MCF 10A (cell line): ENCODE data around the gene FBXL12. TPM values are rescaled to one million over a fixed set of nuclear protein-coding genes. Genes with fewer than 3 reads are reported as not detected.

Experiments used
- BruUV-seq: library from RNA; stranded (reverse); fragments of 400-500 nt; replicated peaks from 2 replicates; lab custom pipeline; 2021; lab: Mats Ljungman, UMichigan
- CTCF ChIA-PET: fragments of 300-600 bp; sonication (Branson Sonifier 250); formaldehyde crosslinking; extraction: SDS; loops from one replicate; lab custom pipeline; 2021; ENCODE audit warnings: antibody characterized with exemption, inconsistent platforms; lab: Yijun Ruan, JAX
- POLR2A ChIA-PET: fragments of 300-600, 350-650 bp; sonication (Branson Sonifier 250); formaldehyde crosslinking; extraction: SDS; loops from one replicate; lab custom pipeline; 2020; ENCODE audit warnings: antibody characterized with exemption, inconsistent platforms; lab: Yijun Ruan, JAX
- DNase-seq: peaks from one replicate; pipeline ENCODE4 v3.0.0-alpha.2; 2018; ENCODE audit not compliant: unreplicated experiment
- H3K27ac Mint-ChIP-seq: one replicate; pipeline ENCODE4 v1.8.0; 2022; ENCODE audit warnings: mild to moderate bottlenecking, low read depth, mixed read lengths; ENCODE audit not compliant: unreplicated experiment
- H3K27me3 Mint-ChIP-seq: one replicate; pipeline ENCODE4 v1.8.0; 2022; ENCODE audit warnings: mixed read lengths; ENCODE audit not compliant: insufficient read depth, unreplicated experiment
- H3K36me3 Mint-ChIP-seq: one replicate; pipeline ENCODE4 v1.8.0; 2022; ENCODE audit warnings: mild to moderate bottlenecking, moderate library complexity, mixed read lengths; ENCODE audit not compliant: insufficient read depth, unreplicated experiment
- H3K4me1 Mint-ChIP-seq: one replicate; pipeline ENCODE4 v1.8.0; 2022; ENCODE audit warnings: mixed read lengths; ENCODE audit not compliant: insufficient read depth, unreplicated experiment
- H3K4me3 Mint-ChIP-seq: one replicate; pipeline ENCODE4 v1.8.0; 2022; ENCODE audit warnings: mild to moderate bottlenecking, moderate library complexity, mixed read lengths; ENCODE audit not compliant: unreplicated experiment
- H3K9me3 Mint-ChIP-seq: one replicate; pipeline ENCODE4 v1.8.0; 2022; ENCODE audit warnings: mixed read lengths; ENCODE audit not compliant: unreplicated experiment
- intact Hi-C: fragments of 100-400 bp; cut with micrococcal nuclease; formaldehyde crosslinking; loops from 2 replicates; pipeline ENCODE4 v1.14.1; 2022
- total RNA-seq: library from RNA; stranded (reverse); gene quantifications from 2 replicates; pipeline ENCODE4 v1.2.3, GENCODE V29; 2022
- TF ChIP-seq, protein P1 (sequence below): fragments of 200-600 bp; IDR thresholded peaks from one replicate; pipeline ENCODE4 v1.8.0; 2022; ENCODE audit warnings: antibody characterized with exemption, mild to moderate bottlenecking; ENCODE audit not compliant: unreplicated experiment

Gene FBXL12
- total RNA-seq, 1 experiment from 2014 or later: 27.4 TPM

DNA sequence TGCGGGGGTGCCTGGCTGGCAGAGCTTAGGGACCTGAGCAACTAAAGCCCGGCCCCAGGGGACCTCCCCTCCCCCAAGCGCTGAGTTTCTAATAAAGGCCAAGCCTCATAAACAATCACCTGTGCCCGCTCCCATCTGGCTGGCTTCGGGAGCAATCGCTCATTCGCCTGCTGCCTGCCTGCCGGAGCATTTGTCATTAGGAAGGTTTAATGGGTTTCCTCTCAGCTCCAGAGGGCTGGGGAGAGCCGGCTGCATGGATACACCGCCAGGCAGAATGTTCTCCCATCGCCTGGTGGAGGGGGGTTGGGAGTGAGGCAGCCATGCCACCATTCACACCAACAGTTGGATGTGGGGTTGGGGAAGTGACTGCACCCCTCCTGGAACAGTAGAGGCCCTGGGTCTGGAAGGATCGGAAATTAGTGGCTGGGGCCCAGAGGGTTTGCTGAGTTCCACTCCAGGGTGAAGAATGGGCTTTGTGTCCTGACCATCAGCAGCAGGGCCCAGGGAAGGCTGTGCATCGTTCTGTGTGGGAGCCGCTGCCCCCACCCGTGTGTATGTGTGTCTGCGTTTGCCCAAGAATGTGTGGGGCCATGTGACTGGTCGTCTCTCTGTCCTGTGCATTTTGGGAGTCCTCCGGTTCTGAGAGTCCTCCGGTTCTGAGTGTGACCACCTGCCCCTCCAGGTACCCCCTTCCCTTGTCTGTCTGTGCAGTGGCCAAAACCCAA, 31.5 kb upstream of the FBXL12 start:
- no peaks in the 10 kb centered on the region for H3K9me3 Mint-ChIP-seq
- no peak for DNase-seq
- no TSS peak for BruUV-seq
- H3K4me3 Mint-ChIP-seq: no peak overlapping the region
- peaks cover 9% of the 10 kb centered on the region for H3K36me3 Mint-ChIP-seq
- H3K4me1 Mint-ChIP-seq: peaks cover 14% of the 10 kb centered on the region
- intact Hi-C loops: no loop called here
- ChIA-PET POLR2A (no interaction called here), CTCF (no interaction called here)
- no peaks in the 10 kb centered on the region for H3K27me3 Mint-ChIP-seq
- H3K27ac Mint-ChIP-seq: no peak overlapping the region
- TF ChIP-seq, protein P1, sequence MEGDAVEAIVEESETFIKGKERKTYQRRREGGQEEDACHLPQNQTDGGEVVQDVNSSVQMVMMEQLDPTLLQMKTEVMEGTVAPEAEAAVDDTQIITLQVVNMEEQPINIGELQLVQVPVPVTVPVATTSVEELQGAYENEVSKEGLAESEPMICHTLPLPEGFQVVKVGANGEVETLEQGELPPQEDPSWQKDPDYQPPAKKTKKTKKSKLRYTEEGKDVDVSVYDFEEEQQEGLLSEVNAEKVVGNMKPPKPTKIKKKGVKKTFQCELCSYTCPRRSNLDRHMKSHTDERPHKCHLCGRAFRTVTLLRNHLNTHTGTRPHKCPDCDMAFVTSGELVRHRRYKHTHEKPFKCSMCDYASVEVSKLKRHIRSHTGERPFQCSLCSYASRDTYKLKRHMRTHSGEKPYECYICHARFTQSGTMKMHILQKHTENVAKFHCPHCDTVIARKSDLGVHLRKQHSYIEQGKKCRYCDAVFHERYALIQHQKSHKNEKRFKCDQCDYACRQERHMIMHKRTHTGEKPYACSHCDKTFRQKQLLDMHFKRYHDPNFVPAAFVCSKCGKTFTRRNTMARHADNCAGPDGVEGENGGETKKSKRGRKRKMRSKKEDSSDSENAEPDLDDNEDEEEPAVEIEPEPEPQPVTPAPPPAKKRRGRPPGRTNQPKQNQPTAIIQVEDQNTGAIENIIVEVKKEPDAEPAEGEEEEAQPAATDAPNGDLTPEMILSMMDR: no peak

DNA sequence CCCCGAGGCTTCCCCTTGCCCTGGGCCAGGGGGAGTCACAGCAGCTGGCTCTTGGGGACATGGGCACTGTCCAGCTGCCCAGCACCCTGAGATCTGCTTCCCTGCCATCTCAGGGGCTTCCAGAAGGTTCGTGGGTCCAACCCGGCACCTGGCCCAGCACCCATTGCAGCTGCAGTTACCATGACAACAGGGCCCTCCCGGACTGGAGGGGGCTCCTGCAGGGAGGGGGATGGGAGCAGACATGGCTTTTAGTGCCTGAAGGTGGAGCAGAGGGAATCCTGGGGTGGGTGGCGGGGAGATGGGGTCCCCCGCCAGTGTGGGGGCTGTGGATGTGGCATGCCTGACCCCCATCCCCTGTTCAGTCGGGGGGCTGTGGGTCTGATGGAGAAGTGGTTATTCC, 30.9 kb upstream of the FBXL12 start:
- ChIA-PET POLR2A (no interaction called here), CTCF (interaction anchor here (0.6 kb wide), 2 partner anchors 11 to 56 kb away, joined by 3 read pairs; no protein-coding TSS in a partner anchor)
- BruUV-seq: no TSS peak
- H3K36me3 Mint-ChIP-seq: peaks cover 12% of the 10 kb centered on the region
- peaks cover 14% of the 10 kb centered on the region for H3K4me1 Mint-ChIP-seq
- H3K9me3 Mint-ChIP-seq: no peaks in the 10 kb centered on the region
- DNase-seq: no peak
- TF ChIP-seq, protein P1: no peak
- H3K27ac Mint-ChIP-seq: no peak overlapping the region
- intact Hi-C loops: no loop called here
- no peaks in the 10 kb centered on the region for H3K27me3 Mint-ChIP-seq
- H3K4me3 Mint-ChIP-seq: no peak overlapping the region

DNA sequence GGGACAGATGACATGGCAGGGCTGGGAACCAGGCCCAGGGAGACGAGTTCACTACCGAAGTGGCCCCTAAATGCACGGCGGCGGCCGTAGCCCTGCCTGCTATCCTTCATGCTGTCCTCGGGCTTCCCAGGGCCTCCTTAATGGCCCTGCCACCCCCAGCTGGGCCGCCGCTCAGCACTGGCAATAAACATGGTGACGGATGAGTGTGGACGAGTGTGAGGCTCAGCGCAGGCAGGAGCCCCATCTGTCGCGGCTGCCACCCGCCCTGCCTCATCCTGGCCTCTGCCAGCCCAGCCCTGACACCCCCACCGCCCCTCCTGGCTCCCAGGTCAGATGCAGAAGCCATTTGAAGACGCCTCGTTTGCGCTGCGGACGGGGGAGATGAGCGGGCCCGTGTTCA, 29.9 kb upstream of the FBXL12 start:
- H3K4me1 Mint-ChIP-seq: peaks cover 14% of the 10 kb centered on the region
- H3K9me3 Mint-ChIP-seq: no peaks in the 10 kb centered on the region
- H3K4me3 Mint-ChIP-seq: no peak overlapping the region
- no peaks in the 10 kb centered on the region for H3K27me3 Mint-ChIP-seq
- no peak for DNase-seq
- intact Hi-C loops: loop anchor here (1.0 kb wide), 1 partner anchor 66 kb away; no protein-coding TSS in a partner anchor
- ChIA-PET POLR2A (no interaction called here), CTCF (interaction anchor here (1.1 kb wide), 1 partner anchor 22 kb away, joined by 6 read pairs; no protein-coding TSS in a partner anchor)
- no peak overlapping the region for H3K27ac Mint-ChIP-seq
- TF ChIP-seq, protein P1: no peak
- peaks cover 22% of the 10 kb centered on the region for H3K36me3 Mint-ChIP-seq
- BruUV-seq: no TSS peak

DNA sequence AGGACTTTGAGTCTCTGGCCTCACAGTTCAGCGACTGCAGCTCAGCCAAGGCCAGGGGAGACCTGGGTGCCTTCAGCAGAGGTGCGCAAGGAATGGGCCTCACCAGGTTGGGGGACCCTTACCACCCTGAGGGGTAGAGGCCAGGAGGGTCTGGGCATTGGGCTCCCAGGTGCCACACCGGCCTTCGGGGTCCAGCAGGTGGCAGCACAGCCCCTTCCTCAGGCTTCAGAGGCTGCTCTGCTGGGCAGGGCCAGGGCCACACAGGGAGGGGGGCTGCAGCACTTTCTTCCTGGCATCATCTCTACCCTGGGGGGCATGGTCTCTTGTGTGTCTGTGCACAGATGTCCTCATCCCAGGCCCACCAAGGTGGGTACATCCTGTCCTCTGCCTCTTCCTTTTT, 29.2 kb upstream of the FBXL12 start:
- DNase-seq: no peak
- H3K9me3 Mint-ChIP-seq: no peaks in the 10 kb centered on the region
- no TSS peak for BruUV-seq
- peaks cover 14% of the 10 kb centered on the region for H3K4me1 Mint-ChIP-seq
- ChIA-PET CTCF (interaction anchor here (0.9 to 1.0 kb wide), 2 partner anchors 13 to 16 kb away, joined by 3 to 5 read pairs; partner anchors contain the start of gene PIN1), POLR2A (no interaction called here)
- intact Hi-C loops: loop anchor here (1.0 kb wide), 1 partner anchor 66 kb away; no protein-coding TSS in a partner anchor
- no peaks in the 10 kb centered on the region for H3K27me3 Mint-ChIP-seq
- H3K4me3 Mint-ChIP-seq: no peak overlapping the region
- TF ChIP-seq, protein P1: peak; percentile 56
- H3K27ac Mint-ChIP-seq: no peak overlapping the region
- H3K36me3 Mint-ChIP-seq: peaks cover 29% of the 10 kb centered on the region
